Large intestine (tissue), 12 donors: ENCODE results near the gene TERB1. TPM values are rescaled to one million over a fixed set of nuclear protein-coding genes. Genes with fewer than 3 reads are reported as not detected.

Experiments
- DNase-seq, 2 donors: peaks; one replicate each; pipeline versions ENCODE4 v3.0.0 to v3.0.0-alpha.2; 2013
- H3K27ac ChIP-seq: one replicate; pipeline ENCODE4 v1.5.1; 2013; ENCODE audit warnings: low read length
- H3K27me3 ChIP-seq: 2 replicates; pipeline ENCODE4 v1.6.1; 2013; ENCODE audit warnings: low read length; ENCODE audit not compliant: control insufficient read depth, insufficient read depth
- H3K36me3 ChIP-seq: 2 replicates; pipeline ENCODE4 v1.6.1; 2013; ENCODE audit warnings: low read length; ENCODE audit not compliant: control insufficient read depth, insufficient read depth
- H3K4me1 ChIP-seq: one replicate; pipeline ENCODE4 v1.6.1; 2013; ENCODE audit warnings: low read length; ENCODE audit not compliant: control insufficient read depth, insufficient read depth
- H3K4me3 ChIP-seq: one replicate; pipeline ENCODE4 v1.5.1; 2013; ENCODE audit warnings: low read length
- H3K9me3 ChIP-seq: one replicate; pipeline ENCODE4 v1.6.1; 2013; ENCODE audit warnings: mild to moderate bottlenecking, low read depth, low read length, moderate library complexity; ENCODE audit not compliant: control insufficient read depth
- WGBS: methylation state at CpG from one replicate; pipeline ENCODE4 v1.1.5; 2013; ENCODE audit warnings: low lambda C conversion rate; ENCODE audit not compliant: insufficient coverage; 5-methylcytosine and 5-hydroxymethylcytosine counted together
- long read RNA-seq, 11 donors: transcript quantifications; one replicate each; lab custom pipeline, GENCODE V29; 2026
- polyA plus RNA-seq: library from polyadenylated mRNA; unstranded; fragments of 120-200 nt; gene quantifications from one replicate; pipeline ENCODE4 v1.2.1, GENCODE V29; 2013

Gene TERB1
- polyA plus RNA-seq = 0.09 TPM
- long read RNA-seq, donor 1 = 0 reads
- long read RNA-seq, donor 2 = 0 reads
- long read RNA-seq, donor 3 = 0 reads
- long read RNA-seq, donor 4 = 0 reads
- long read RNA-seq, donor 5 = 0 reads
- long read RNA-seq, donor 6 = 0 reads
- long read RNA-seq, donor 7 = 0 reads
- long read RNA-seq, donor 8 = 0 reads
- long read RNA-seq, donor 9 = 0 reads
- long read RNA-seq, donor 10 = 0 reads
- long read RNA-seq, donor 11 = 0 reads

- no peaks in the 10 kb centered on the region for H3K4me1 ChIP-seq
- no CpG with 5 or more reads among the region's 56 CpGs for WGBS
- no peaks in the 10 kb centered on the region for H3K27me3 ChIP-seq
- no peak within 1 kb of the TSS for H3K27ac ChIP-seq
- peaks cover 38% of the 10 kb centered on the region for H3K36me3 ChIP-seq
- no peak for DNase-seq
- peaks cover 6% of the 10 kb centered on the region for H3K9me3 ChIP-seq
- no peak within 1 kb of the TSS for H3K4me3 ChIP-seq
Measured at GRCh38 chr16:66801320-66802105, at the start of gene TERB1. Gene TERB1 (minus strand): TSS chr16:66801584. CDS start chr16:66796798, 4,786 bp downstream.

GRCh38 chr16:66850115-66850815 lies 48.9 kb upstream of the TERB1 start:
- Histone ChIP-seq H3K27me3 (peaks cover 13% of the 10 kb centered on the region), H3K9me3 (no peaks in the 10 kb centered on the region), H3K4me1 (peaks cover 18% of the 10 kb centered on the region), H3K4me3 (no peak overlapping the region), H3K36me3 (no peaks in the 10 kb centered on the region), H3K27ac (no peak overlapping the region)
- DNase-seq = no peak
- no CpG with 5 or more reads among the region's 14 CpGs for WGBS

- Histone ChIP-seq H3K4me3 (no peak overlapping the region), H3K36me3 (no peaks in the 10 kb centered on the region), H3K27ac (no peak overlapping the region), H3K27me3 (peaks cover 18% of the 10 kb centered on the region), H3K9me3 (no peaks in the 10 kb centered on the region), H3K4me1 (peaks cover 21% of the 10 kb centered on the region)
- WGBS = no CpG with 5 or more reads among the region's 4 CpGs
- no peak for DNase-seq
Measured at GRCh38 chr16:66849549-66849948, 48.2 kb upstream of the TERB1 start.

GRCh38 chr16:66849021-66849420 lies 47.6 kb upstream of the TERB1 start:
- peak in 1 of 2 donors; percentile 48 for DNase-seq

GRCh38 chr16:66848172-66848571 lies 46.8 kb upstream of the TERB1 start:
- Histone ChIP-seq H3K36me3 (no peaks in the 10 kb centered on the region), H3K4me3 (no peak overlapping the region), H3K4me1 (peaks cover 21% of the 10 kb centered on the region), H3K9me3 (no peaks in the 10 kb centered on the region), H3K27ac (peak overlapping the region; percentile 75), H3K27me3 (peaks cover 29% of the 10 kb centered on the region)
- no peak for DNase-seq
- WGBS = no CpG with 5 or more reads among the region's 2 CpGs

More at GRCh38 chr16:66849021-66849420, 47.6 kb upstream of the TERB1 start:
- H3K4me3 ChIP-seq = no peak overlapping the region
- no CpG with 5 or more reads among the region's 2 CpGs for WGBS
- no peaks in the 10 kb centered on the region for H3K36me3 ChIP-seq
- H3K27ac ChIP-seq = peak overlapping the region; percentile 75
- peaks cover 21% of the 10 kb centered on the region for H3K4me1 ChIP-seq
- H3K9me3 ChIP-seq = no peaks in the 10 kb centered on the region
- H3K27me3 ChIP-seq = peaks cover 23% of the 10 kb centered on the region

- peaks cover 32% of the 10 kb centered on the region for H3K27me3 ChIP-seq
- WGBS = no CpG with 5 or more reads among the region's 6 CpGs
- peak; percentile 63 to 89 for DNase-seq
- H3K4me3 ChIP-seq = no peak overlapping the region
- peak overlapping the region; percentile 75 for H3K27ac ChIP-seq
- no peaks in the 10 kb centered on the region for H3K9me3 ChIP-seq
- H3K36me3 ChIP-seq = no peaks in the 10 kb centered on the region
- H3K4me1 ChIP-seq = peaks cover 21% of the 10 kb centered on the region
Measured at GRCh38 chr16:66847533-66848067, 46.2 kb upstream of the TERB1 start.

- H3K9me3 ChIP-seq = no peaks in the 10 kb centered on the region
- DNase-seq = no peak
- peaks cover 32% of the 10 kb centered on the region for H3K27me3 ChIP-seq
- no peaks in the 10 kb centered on the region for H3K36me3 ChIP-seq
- no peak overlapping the region for H3K4me3 ChIP-seq
- no CpG with 5 or more reads among the region's 6 CpGs for WGBS
- peaks cover 21% of the 10 kb centered on the region for H3K4me1 ChIP-seq
- H3K27ac ChIP-seq = no peak overlapping the region
Measured at GRCh38 chr16:66846831-66847230, 45.4 kb upstream of the TERB1 start.

- H3K27me3 ChIP-seq = peaks cover 32% of the 10 kb centered on the region
- DNase-seq = no peak
Measured at GRCh38 chr16:66846266-66846665, 44.9 kb upstream of the TERB1 start.

GRCh38 chr16:66845791-66846221 lies 44.4 kb upstream of the TERB1 start:
- DNase-seq = no peak
- H3K4me3 ChIP-seq = no peak overlapping the region

More at GRCh38 chr16:66846266-66846665, 44.9 kb upstream of the TERB1 start:
- WGBS = no CpG with 5 or more reads among the region's 1 CpG
- Histone ChIP-seq H3K4me3 (no peak overlapping the region), H3K27ac (no peak overlapping the region), H3K4me1 (peaks cover 21% of the 10 kb centered on the region), H3K9me3 (no peaks in the 10 kb centered on the region), H3K36me3 (no peaks in the 10 kb centered on the region)

GRCh38 chr16:66845080-66845410 lies 43.7 kb upstream of the TERB1 start:
- Histone ChIP-seq H3K27me3 (peaks cover 32% of the 10 kb centered on the region), H3K36me3 (no peaks in the 10 kb centered on the region), H3K4me1 (peaks cover 21% of the 10 kb centered on the region), H3K9me3 (no peaks in the 10 kb centered on the region), H3K27ac (no peak overlapping the region), H3K4me3 (peak overlapping the region; percentile 45)
- DNase-seq = no peak
- no CpG with 5 or more reads among the region's 10 CpGs for WGBS

More at GRCh38 chr16:66845791-66846221, 44.4 kb upstream of the TERB1 start:
- Histone ChIP-seq H3K27ac (no peak overlapping the region), H3K36me3 (no peaks in the 10 kb centered on the region), H3K9me3 (no peaks in the 10 kb centered on the region), H3K27me3 (peaks cover 32% of the 10 kb centered on the region), H3K4me1 (peaks cover 21% of the 10 kb centered on the region)
- WGBS = 60% methylated on average over 1 of the region's 9 CpGs
